Endothelial cell of umbilical vein (primary cell): ENCODE results near the gene THNSL1. TPM values are rescaled to one million over a fixed set of nuclear protein-coding genes. Genes with fewer than 3 reads are reported as not detected.

Source experiments
- BruUV-seq: library from RNA; stranded (reverse); fragments of 400-500 nt; replicated peaks from 2 replicates; lab custom pipeline; 2021; lab: Mats Ljungman, UMichigan
- CTCF ChIA-PET: fragments of 300-600, 350-600 bp; sonication (Branson Sonifier 250); formaldehyde crosslinking; loops from one replicate; lab custom pipeline; 2021; ENCODE audit warnings: antibody characterized with exemption, inconsistent platforms; lab: Charles Lee
- POLR2A ChIA-PET: fragments of 300-600, 350-600 bp; sonication (Branson Sonifier 250); formaldehyde crosslinking; loops from one replicate; lab custom pipeline; 2021; ENCODE audit warnings: antibody characterized with exemption, inconsistent platforms; lab: Charles Lee
- DNase-seq: peaks from one replicate; pipeline ENCODE4 v3.0.0-alpha.2; 2011; ENCODE audit warnings: low read depth, low spot score
- FAIRE-seq: peaks from 2 replicates; lab custom pipeline; 2011; peaks lifted over from hg19 to GRCh38; lab: Jason Lieb, UNC
- H2AFZ ChIP-seq: 2 replicates; pipeline ENCODE4 v1.6.0; 2012; ENCODE audit warnings: low read depth, low read length, control low read depth, inconsistent platforms
- H3K27ac ChIP-seq: 2 replicates; pipeline ENCODE4 v1.5.1; 2011; ENCODE audit warnings: low read depth, mild to moderate bottlenecking, control low read depth, low read length, moderate library complexity; ENCODE audit not compliant: insufficient read depth
- H3K27me3 ChIP-seq, 2 experiments: 2 replicates each; pipeline versions ENCODE4 v1.6.0 to v1.6.1; 2011; ENCODE audit warnings: low read length in 2 of 2, mixed read lengths in 1 of 2; ENCODE audit not compliant: control insufficient read depth in 2 of 2, insufficient read depth in 2 of 2
- H3K36me3 ChIP-seq, 2 experiments: 2 replicates in 1 of 2; 3 replicates in 1 of 2; pipeline ENCODE4 v1.5.1; 2011; ENCODE audit warnings: low read length in 2 of 2, mild to moderate bottlenecking in 1 of 2, moderate library complexity in 1 of 2; ENCODE audit not compliant: control insufficient read depth in 2 of 2, insufficient read depth in 2 of 2; ENCODE audit errors: extremely low read depth in 1 of 2
- H3K4me1 ChIP-seq: 3 replicates; pipeline ENCODE4 v1.5.1; 2011; ENCODE audit warnings: mild to moderate bottlenecking, low read length; ENCODE audit not compliant: control insufficient read depth, insufficient read depth; ENCODE audit errors: extremely low read depth
- H3K4me2 ChIP-seq: 2 replicates; pipeline ENCODE4 v1.6.1; 2011; ENCODE audit warnings: low read length, control low read depth, mixed read lengths; ENCODE audit not compliant: insufficient read depth
- H3K4me3 ChIP-seq, 3 experiments: fragments of 200-600 bp in 1 of 3; sonication (generic), shearing (Covaris generic) in 1 of 3; replicated peaks in 1 of 3; 2 replicates each; pipeline ENCODE4 v1.5.1; 2011 to 2016; ENCODE audit warnings: control low read depth in 3 of 3, low read length in 3 of 3, mild to moderate bottlenecking in 2 of 3, inconsistent platforms in 1 of 3, low read depth in 1 of 3, moderate library complexity in 1 of 3; ENCODE audit not compliant: insufficient read depth in 1 of 3
- H3K79me2 ChIP-seq: 2 replicates; pipeline ENCODE4 v1.6.0; 2012; ENCODE audit warnings: low read length, inconsistent platforms; ENCODE audit not compliant: control insufficient read depth, insufficient read depth
- H3K9ac ChIP-seq: replicated peaks from 2 replicates; pipeline ENCODE3; 2011; ENCODE audit warnings: low read length, control low read depth; ENCODE audit not compliant: insufficient read depth; ENCODE audit errors: extremely low read depth
- H3K9me1 ChIP-seq: replicated peaks from 3 replicates; pipeline ENCODE4 v1.6.0; 2011; ENCODE audit warnings: mild to moderate bottlenecking, low read length; ENCODE audit not compliant: control insufficient read depth, insufficient read depth; ENCODE audit errors: extremely low read depth
- H3K9me3 ChIP-seq: replicated peaks from 2 replicates; pipeline ENCODE4 v1.5.1; 2012; ENCODE audit warnings: low read length, inconsistent platforms; ENCODE audit not compliant: control insufficient read depth, insufficient read depth
- H4K20me1 ChIP-seq: replicated peaks from 2 replicates; pipeline ENCODE3; 2011; ENCODE audit warnings: mild to moderate bottlenecking, low read length; ENCODE audit not compliant: control insufficient read depth, insufficient read depth; ENCODE audit errors: extremely low read depth
- CTCF ChIP-seq, 2 donors: IDR thresholded peaks; 1 replicate in 1 of 2; 2 replicates in 1 of 2; pipeline ENCODE4 v1.5.1; 2011; ENCODE audit warnings: low read length in 2 of 2, mild to moderate bottlenecking in 2 of 2, moderate library complexity in 2 of 2, control low read depth in 1 of 2, inconsistent platforms in 1 of 2, low read depth in 1 of 2; ENCODE audit not compliant: insufficient read depth in 1 of 2; ENCODE audit errors: extremely low read depth in 1 of 2
- EZH2 ChIP-seq: IDR thresholded peaks from 2 replicates; pipeline ENCODE4 v1.6.1; 2012; ENCODE audit warnings: borderline replicate concordance, low read depth, mild to moderate bottlenecking, moderate library complexity, low read length, inconsistent platforms; ENCODE audit not compliant: severe bottlenecking
- FOS ChIP-seq: IDR thresholded peaks from 2 replicates; pipeline ENCODE4 v1.6.1; 2011; ENCODE audit warnings: mild to moderate bottlenecking, low read length, moderate library complexity, borderline replicate concordance; ENCODE audit not compliant: insufficient read depth
- GATA2 ChIP-seq: IDR thresholded peaks from 2 replicates; pipeline ENCODE4 v1.7.0; 2011; ENCODE audit warnings: low read depth, mild to moderate bottlenecking, moderate library complexity, mixed read lengths, low read length; ENCODE audit not compliant: insufficient read length, insufficient read depth
- JUN ChIP-seq: IDR thresholded peaks from 2 replicates; pipeline ENCODE4 v1.6.1; 2011; ENCODE audit warnings: borderline replicate concordance, low read depth; ENCODE audit not compliant: insufficient read length, insufficient read depth
- MAX ChIP-seq: IDR thresholded peaks from 2 replicates; pipeline ENCODE4 v1.6.1; 2011; ENCODE audit not compliant: insufficient read depth, insufficient read length
- MYC ChIP-seq: IDR thresholded peaks from one replicate; pipeline ENCODE4 v1.6.1; 2011; ENCODE audit warnings: mild to moderate bottlenecking, low read depth, low read length
- POLR2A ChIP-seq: IDR thresholded peaks from 2 replicates; pipeline ENCODE4 v1.6.1; 2012; ENCODE audit warnings: low read depth, mild to moderate bottlenecking, control low read depth, low read length
- POLR2AphosphoS5 ChIP-seq: IDR thresholded peaks from 2 replicates; pipeline ENCODE4 v1.6.1; 2012; ENCODE audit warnings: low read depth, mild to moderate bottlenecking, control low read depth, low read length, moderate library complexity; ENCODE audit not compliant: insufficient read depth
- dilution Hi-C: fragments of 300-500 bp; cut with MboI; formaldehyde crosslinking; loops from one replicate; pipeline ENCODE4 v1.15.0; 2019; ENCODE audit warnings: low sequenced_read_pairs; ENCODE audit not compliant: extremely low pct_ligation_motif_present
- intact Hi-C: fragments of 100-400 bp; cut with micrococcal nuclease; formaldehyde crosslinking; loops from one replicate; pipeline ENCODE4 v1.10.0; 2022
- polyA plus RNA-seq, 4 experiments: library from polyadenylated mRNA; depleted of rRNA in 3 of 4; stranded (reverse) in 3 of 4; unstranded in 1 of 4; fragments of >200 nt; gene quantifications; 2 replicates each; pipeline versions ENCODE4 v1.2.1 to v1.2.3, GENCODE V29; 2011 to 2012; ENCODE audit warnings: missing spikeins in 1 of 4
- total RNA-seq: library from RNA; stranded (reverse); gene quantifications from 2 replicates; pipeline ENCODE4 v1.2.3, GENCODE V29; 2021

THNSL1 gene
- total and polyA plus RNA-seq, 2 donors (not counting 3 experiments of a cell fraction or from before 2014, with no cell fraction given), result 0.52 to 2.1 TPM

DNA sequence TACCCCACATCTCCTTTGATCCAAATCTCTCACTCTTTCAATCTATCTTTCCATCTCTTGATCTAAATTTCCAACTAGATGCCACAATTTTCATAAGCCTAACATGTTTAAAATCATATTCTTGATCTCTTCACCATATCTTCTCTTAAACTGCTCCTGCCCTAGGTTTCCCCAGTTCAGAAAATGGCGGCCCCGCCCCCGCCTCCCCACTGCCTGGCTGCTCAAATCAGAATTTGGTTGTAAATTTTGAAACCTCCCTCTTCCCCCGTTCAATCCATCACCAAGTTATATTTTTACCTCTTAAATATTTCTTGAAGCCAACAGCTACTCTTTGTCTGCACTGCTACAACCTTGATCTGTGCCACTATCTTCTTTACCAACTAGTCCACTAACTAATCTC is 36.7 kb upstream of the THNSL1 start:
- H3K36me3 ChIP-seq, result no peaks in the 10 kb centered on the region
- H3K9me1 ChIP-seq, result no peaks in the 10 kb centered on the region
- dilution Hi-C loops, result no loop called here
- H4K20me1 ChIP-seq, result no peaks in the 10 kb centered on the region
- ChIA-PET CTCF (no interaction called here), POLR2A (no interaction called here)
- no peaks in the 10 kb centered on the region for H3K79me2 ChIP-seq
- no peak overlapping the region for H3K9ac ChIP-seq
- TF ChIP-seq MYC (no peak), CTCF (IDR thresholded peaks at IDR 0.05; ENCODE audit: extremely low read depth in 1 of 2, insufficient read depth in 1 of 2, low read depth in 1 of 2, low read length in 2 of 2) (no peak), GATA2 (no peak), POLR2AphosphoS5 (no peak), MAX (no peak), FOS (no peak), EZH2 (no peak), POLR2A (no peak), JUN (no peak)
- BruUV-seq, result no TSS peak
- no peaks in the 10 kb centered on the region for H3K9me3 ChIP-seq
- H3K4me1 ChIP-seq, result no peaks in the 10 kb centered on the region
- H3K27ac ChIP-seq, result no peak overlapping the region
- H3K27me3 ChIP-seq, result peaks cover 0 to 3% of the 10 kb centered on the region in 2 experiments
- H2AFZ ChIP-seq, result no peak overlapping the region
- no peak overlapping the region for H3K4me2 ChIP-seq
- intact Hi-C loops, result no loop called here
- no peak overlapping the region for H3K4me3 ChIP-seq
- no peak for DNase-seq
- FAIRE-seq, result no peak
